ENCODE data around the gene METTL17. TPM values are rescaled to one million over a fixed set of nuclear protein-coding genes. Genes with fewer than 3 reads are reported as not detected.

The METTL17 gene
- total RNA-seq, 1 experiment from 2014 or later: 80.5 TPM

- CTCF ChIA-PET: interaction anchor here (1.3 to 3.1 kb wide), 5 partner anchors 17 to 141 kb away, joined by 5 to 22 read pairs (median 7); no protein-coding TSS in a partner anchor
- POLR2A ChIA-PET: no interaction called here
- intact Hi-C loops (cut with micrococcal nuclease; ENCODE audit: unreplicated experiment): no loop called here
- TF ChIP-seq CTCF (IDR thresholded peaks at IDR 0.05; ENCODE audit: insufficient read depth in 1 of 2, low read depth in 1 of 2, low read length in 1 of 2, severe bottlenecking in 1 of 2, unreplicated experiment in 1 of 2): no peak
- no peaks in the 10 kb centered on the region for H3K9me3 ChIP-seq
- DNase-seq: peak in 1 of 2 experiments; percentile 25
- H3K27me3 ChIP-seq (replicated peaks; ENCODE audit: control insufficient read depth, insufficient read depth, low read length): no peaks in the 10 kb centered on the region
- H3K4me1 ChIP-seq: peaks cover 17% of the 10 kb centered on the region; the same call in 1 of the 2 replicates
- Mint-ChIP-seq H3K9me3 (ENCODE audit: unreplicated experiment) (no peaks in the 10 kb centered on the region), H3K4me3 (ENCODE audit: unreplicated experiment) (no peak overlapping the region), H3K36me3 (ENCODE audit: insufficient read depth, unreplicated experiment) (peaks cover 34% of the 10 kb centered on the region), H3K4me1 (ENCODE audit: low read depth, unreplicated experiment) (peaks cover 9% of the 10 kb centered on the region), H3K27ac (ENCODE audit: unreplicated experiment) (no peak overlapping the region), H3K27me3 (ENCODE audit: insufficient read depth, unreplicated experiment) (no peaks in the 10 kb centered on the region)
- H3K36me3 ChIP-seq (ENCODE audit: control insufficient read depth, insufficient read depth, low read length): no peaks in the 10 kb centered on the region
- BruUV-seq (replicated peaks): no TSS peak
- no peak overlapping the region for H3K4me3 ChIP-seq (ENCODE audit: low read depth, low read length)
Measured at GRCh38 chr14:20998139-20998538, 8.4 kb downstream of the METTL17 start.

GRCh38 chr14:20998674-20999366 is 9.0 kb downstream of the METTL17 start, which contains the start of gene SLC39A2:
Gene SLC39A2 (plus strand): TSS chr14:20999293. CDS start chr14:20999447, 154 bp downstream.
- intact Hi-C loops (cut with micrococcal nuclease; ENCODE audit: unreplicated experiment): no loop called here
- no peak within 1 kb of the TSS for H3K4me3 Mint-ChIP-seq (ENCODE audit: unreplicated experiment)
- H3K4me1 Mint-ChIP-seq (ENCODE audit: low read depth, unreplicated experiment): peaks cover 9% of the 10 kb centered on the region
- ChIA-PET POLR2A (interaction anchor here (0.5 to 0.6 kb wide), 2 partner anchors 26 to 384 kb away, joined by 3 to 6 read pairs; no protein-coding TSS in a partner anchor), CTCF (interaction anchor here (1.5 to 3.1 kb wide), 4 partner anchors 16 to 141 kb away, joined by 6 to 22 read pairs (median 11); no protein-coding TSS in a partner anchor)
- H3K36me3 ChIP-seq (ENCODE audit: control insufficient read depth, insufficient read depth, low read length): no peaks in the 10 kb centered on the region
- H3K4me1 ChIP-seq: peaks cover 17% of the 10 kb centered on the region; the same call in 1 of the 2 replicates
- H3K27me3 Mint-ChIP-seq (ENCODE audit: insufficient read depth, unreplicated experiment): no peaks in the 10 kb centered on the region
- no peak within 1 kb of the TSS for H3K4me3 ChIP-seq (ENCODE audit: low read depth, low read length)
- TF ChIP-seq CTCF (IDR thresholded peaks at IDR 0.05; ENCODE audit: insufficient read depth in 1 of 2, low read depth in 1 of 2, low read length in 1 of 2, severe bottlenecking in 1 of 2, unreplicated experiment in 1 of 2): no peak
- no peak for DNase-seq
- H3K9me3 ChIP-seq: no peaks in the 10 kb centered on the region
- H3K27ac Mint-ChIP-seq (ENCODE audit: unreplicated experiment): no peak within 1 kb of the TSS
- H3K36me3 Mint-ChIP-seq (ENCODE audit: insufficient read depth, unreplicated experiment): peaks cover 27% of the 10 kb centered on the region
- BruUV-seq (replicated peaks): no TSS peak
- H3K27me3 ChIP-seq (replicated peaks; ENCODE audit: control insufficient read depth, insufficient read depth, low read length): no peaks in the 10 kb centered on the region
- no peaks in the 10 kb centered on the region for H3K9me3 Mint-ChIP-seq (ENCODE audit: unreplicated experiment)

GRCh38 chr14:20999591-20999990 is 9.8 kb downstream of the METTL17 start:
- ChIA-PET POLR2A (interaction anchor here (0.5 kb wide), 1 partner anchor 26 kb away, joined by 6 read pairs; no protein-coding TSS in a partner anchor), CTCF (interaction anchor here (1.5 to 3.1 kb wide), 3 partner anchors 15 to 142 kb away, joined by 6 to 22 read pairs (median 15); no protein-coding TSS in a partner anchor)
- DNase-seq: no peak
- no peaks in the 10 kb centered on the region for H3K27me3 ChIP-seq (replicated peaks; ENCODE audit: control insufficient read depth, insufficient read depth, low read length)
- no TSS peak for BruUV-seq (replicated peaks)
- no peak overlapping the region for H3K27ac Mint-ChIP-seq (ENCODE audit: unreplicated experiment)
- H3K4me3 ChIP-seq (ENCODE audit: low read depth, low read length): no peak overlapping the region
- peaks cover 17% of the 10 kb centered on the region; the same call in 1 of the 2 replicates for H3K4me1 ChIP-seq
- intact Hi-C loops (cut with micrococcal nuclease; ENCODE audit: unreplicated experiment): no loop called here
- H3K27me3 Mint-ChIP-seq (ENCODE audit: insufficient read depth, unreplicated experiment): no peaks in the 10 kb centered on the region
- H3K9me3 ChIP-seq: no peaks in the 10 kb centered on the region
- no peaks in the 10 kb centered on the region for H3K36me3 ChIP-seq (ENCODE audit: control insufficient read depth, insufficient read depth, low read length)
- H3K36me3 Mint-ChIP-seq (ENCODE audit: insufficient read depth, unreplicated experiment): peaks cover 23% of the 10 kb centered on the region
- TF ChIP-seq CTCF (IDR thresholded peaks at IDR 0.05; ENCODE audit: insufficient read depth in 1 of 2, low read depth in 1 of 2, low read length in 1 of 2, severe bottlenecking in 1 of 2, unreplicated experiment in 1 of 2): no peak
- H3K4me1 Mint-ChIP-seq (ENCODE audit: low read depth, unreplicated experiment): peaks cover 9% of the 10 kb centered on the region
- no peaks in the 10 kb centered on the region for H3K9me3 Mint-ChIP-seq (ENCODE audit: unreplicated experiment)
- H3K4me3 Mint-ChIP-seq (ENCODE audit: unreplicated experiment): no peak overlapping the region

All from Caco-2 (cell line).